ENCODE results near the gene KSR1. TPM values are rescaled to one million over a fixed set of nuclear protein-coding genes. Genes with fewer than 3 reads are reported as not detected.

Gene KSR1
- total RNA-seq, 1 donor from 2014 or later, result 9.5 TPM

GRCh38 chr17:27457360-27457715 is 1.1 kb downstream of the KSR1 start:
- Histone ChIP-seq H3K27ac (replicated peaks) (no peak overlapping the region), H3K36me3 (no peaks in the 10 kb centered on the region), H3K4me3 (peak overlapping the region; percentile 89), H3K27me3 (ENCODE audit: low read depth) (no peaks in the 10 kb centered on the region), H3K4me1 (peaks cover 50% of the 10 kb centered on the region), H3K9me3 (replicated peaks) (no peaks in the 10 kb centered on the region)
- DNase-seq, result no peak
- intact Hi-C loops (cut with micrococcal nuclease), result loop anchor here (10.0 kb wide), 1 partner anchor 137 kb away; no protein-coding TSS in a partner anchor
- TF ChIP-seq CTCF (IDR thresholded peaks at IDR 0.05; ENCODE audit: borderline replicate concordance), result no peak

DNA sequence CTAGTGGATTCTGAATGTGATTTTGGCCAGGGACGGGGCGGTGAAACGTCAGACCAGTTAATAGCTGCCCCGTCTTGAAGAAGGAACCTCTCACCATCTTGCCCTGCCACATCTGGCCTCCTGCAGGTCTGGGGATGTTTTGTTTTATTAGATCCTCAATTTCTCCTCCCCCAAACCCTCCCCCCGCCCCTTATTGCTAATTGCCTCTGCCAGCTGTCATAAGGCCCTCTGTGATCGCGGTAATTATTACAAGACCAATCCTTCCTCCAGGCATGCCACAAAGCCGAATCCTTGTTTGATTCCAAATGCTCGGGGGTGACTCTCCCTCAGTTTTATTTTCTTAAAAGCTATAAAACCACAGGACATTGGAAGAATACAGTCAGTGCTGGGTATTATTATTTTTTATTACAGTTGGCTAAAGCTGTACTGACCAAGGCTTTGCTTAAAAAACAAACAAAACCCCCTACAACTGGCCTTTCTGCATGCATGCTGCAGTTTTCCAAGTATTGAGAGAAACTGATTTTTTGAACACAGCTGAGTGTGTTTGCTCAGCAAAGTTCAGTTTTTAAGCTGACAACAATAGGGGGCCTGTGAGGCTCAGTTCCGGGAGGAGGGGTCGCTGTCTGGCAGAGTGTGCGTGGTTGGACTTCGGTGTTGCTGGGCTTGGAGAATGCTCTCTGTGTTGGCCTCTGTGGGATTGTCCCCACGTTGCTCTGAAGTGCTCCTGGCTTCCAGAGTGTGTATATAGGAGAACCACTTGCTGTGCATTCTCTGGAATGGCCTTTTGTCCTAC is 1.7 kb downstream of the KSR1 start:
- DNase-seq, result no peak
- intact Hi-C loops (cut with micrococcal nuclease), result loop anchor here (10.0 kb wide), 1 partner anchor 137 kb away; no protein-coding TSS in a partner anchor
- Histone ChIP-seq H3K9me3 (replicated peaks) (no peaks in the 10 kb centered on the region), H3K27me3 (ENCODE audit: low read depth) (no peaks in the 10 kb centered on the region), H3K27ac (replicated peaks) (no peak overlapping the region), H3K36me3 (no peaks in the 10 kb centered on the region), H3K4me1 (peaks cover 50% of the 10 kb centered on the region), H3K4me3 (peak overlapping the region; percentile 89)
- TF ChIP-seq CTCF (IDR thresholded peaks at IDR 0.05; ENCODE audit: borderline replicate concordance), result no peak

GRCh38 chr17:27458524-27458908 is 2.3 kb downstream of the KSR1 start:
- Histone ChIP-seq H3K9me3 (replicated peaks) (no peaks in the 10 kb centered on the region), H3K27me3 (ENCODE audit: low read depth) (no peaks in the 10 kb centered on the region), H3K27ac (replicated peaks) (no peak overlapping the region), H3K4me3 (peak overlapping the region; percentile 89), H3K4me1 (peaks cover 50% of the 10 kb centered on the region), H3K36me3 (no peaks in the 10 kb centered on the region)
- intact Hi-C loops (cut with micrococcal nuclease), result loop anchor here (10.0 kb wide), 1 partner anchor 136 kb away; no protein-coding TSS in a partner anchor
- TF ChIP-seq CTCF (IDR thresholded peaks at IDR 0.05; ENCODE audit: borderline replicate concordance), result no peak
- DNase-seq, result no peak

- Histone ChIP-seq H3K4me1 (peaks cover 50% of the 10 kb centered on the region), H3K9me3 (replicated peaks) (no peaks in the 10 kb centered on the region), H3K27ac (replicated peaks) (no peak overlapping the region), H3K4me3 (no peak overlapping the region), H3K27me3 (ENCODE audit: low read depth) (no peaks in the 10 kb centered on the region), H3K36me3 (no peaks in the 10 kb centered on the region)
- intact Hi-C loops (cut with micrococcal nuclease), result loop anchor here (10.0 kb wide), 1 partner anchor 135 kb away; no protein-coding TSS in a partner anchor
- TF ChIP-seq CTCF (IDR thresholded peaks at IDR 0.05; ENCODE audit: borderline replicate concordance), result no peak
- no peak for DNase-seq
Observed at GRCh38 chr17:27459433-27459832, 3.2 kb downstream of the KSR1 start.

GRCh38 chr17:27460196-27460725 is 4.0 kb downstream of the KSR1 start:
- no peak for TF ChIP-seq CTCF (IDR thresholded peaks at IDR 0.05; ENCODE audit: borderline replicate concordance)
- no peaks in the 10 kb centered on the region for H3K9me3 ChIP-seq (replicated peaks)
- H3K4me1 ChIP-seq, result peaks cover 50% of the 10 kb centered on the region
- intact Hi-C loops (cut with micrococcal nuclease), result no loop called here
- no peak overlapping the region for H3K27ac ChIP-seq (replicated peaks)
- H3K4me3 ChIP-seq, result no peak overlapping the region
- DNase-seq, result no peak
- H3K27me3 ChIP-seq (ENCODE audit: low read depth), result no peaks in the 10 kb centered on the region
- no peaks in the 10 kb centered on the region for H3K36me3 ChIP-seq
